Gastroesophageal sphincter (tissue), 4 donors: ENCODE results near the gene A1BG. TPM values are rescaled to one million over a fixed set of nuclear protein-coding genes. Genes with fewer than 3 reads are reported as not detected.
A peak's percentile ranks its signal among the peaks of the same experiment; 100 is the strongest.

Experiments
- ATAC-seq: fragments of 150-250 bp; one replicate; pipeline ENCODE4 v1.9.1; 2016; ENCODE audit warnings: mild to moderate bottlenecking, moderate library complexity
- H3K27ac ChIP-seq, 4 donors: fragments of 200-600 bp; sonication (generic) in 3 of 4; 1 replicate in 3 of 4; 2 replicates in 1 of 4; pipeline ENCODE4 v1.5.1; 2016 to 2019
- H3K27me3 ChIP-seq: fragments of 200-600 bp; sonication (generic); one replicate; pipeline ENCODE4 v1.5.1; 2019
- H3K36me3 ChIP-seq, 2 donors: fragments of 200-600 bp; sonication (generic); one replicate each; pipeline ENCODE4 v1.5.1; 2019; ENCODE audit warnings: control low read depth in 1 of 2
- H3K4me1 ChIP-seq, 3 donors: fragments of 200-600 bp; sonication (generic); 1 replicate in 2 of 3; 2 replicates in 1 of 3; pipeline ENCODE4 v1.5.1; 2016 to 2019; ENCODE audit warnings: control low read depth in 2 of 3
- H3K4me3 ChIP-seq, 2 donors: fragments of 200-600 bp; sonication (generic); one replicate each; pipeline ENCODE4 v1.5.1; 2019; ENCODE audit warnings: mild to moderate bottlenecking in 1 of 2, moderate library complexity in 1 of 2
- H3K9me3 ChIP-seq, 3 donors: fragments of 200-600 bp; sonication (generic); one replicate each; pipeline ENCODE4 v1.5.1; 2017 to 2019; ENCODE audit warnings: control low read depth in 2 of 3
- CTCF ChIP-seq, 4 experiments: fragments of 200-600 bp in 2 of 4; fragments of 450-650 bp in 2 of 4; sonication (generic) in 1 of 4; IDR thresholded peaks; one replicate each; pipeline ENCODE4 v1.5.1; 2017 to 2019; ENCODE audit warnings: antibody characterized with exemption in 4 of 4, mild to moderate bottlenecking in 2 of 4, moderate library complexity in 2 of 4
- EP300 ChIP-seq: sonication (generic); formaldehyde crosslinking; IDR thresholded peaks from one replicate; pipeline ENCODE4 v1.6.1; 2017; ENCODE audit warnings: antibody characterized with exemption, mild to moderate bottlenecking
- POLR2A ChIP-seq, 2 donors: fragments of 450-650 bp; IDR thresholded peaks; one replicate each; pipeline ENCODE4 v1.6.1; 2017; ENCODE audit warnings: antibody characterized with exemption in 2 of 2, mild to moderate bottlenecking in 2 of 2, moderate library complexity in 1 of 2
- POLR2AphosphoS5 ChIP-seq: sonication (generic); formaldehyde crosslinking; IDR thresholded peaks from one replicate; pipeline ENCODE4 v1.6.1; 2017; ENCODE audit warnings: antibody characterized with exemption
- WGBS, 2 donors: methylation state at CpG; one replicate each; pipeline ENCODE4 v1.1.5; 2018; ENCODE audit warnings: low coverage in 1 of 2; 5-methylcytosine and 5-hydroxymethylcytosine counted together
- total RNA-seq, 4 donors: library from RNA; depleted of rRNA; stranded (reverse); fragments of >200 nt; gene quantifications; one replicate each; pipeline ENCODE4 v1.1.0, GENCODE V29; 2016

A1BG gene
- total RNA-seq, 4 donors from 2014 or later = 2.3 to 20.7 (median 7.5) TPM

DNA sequence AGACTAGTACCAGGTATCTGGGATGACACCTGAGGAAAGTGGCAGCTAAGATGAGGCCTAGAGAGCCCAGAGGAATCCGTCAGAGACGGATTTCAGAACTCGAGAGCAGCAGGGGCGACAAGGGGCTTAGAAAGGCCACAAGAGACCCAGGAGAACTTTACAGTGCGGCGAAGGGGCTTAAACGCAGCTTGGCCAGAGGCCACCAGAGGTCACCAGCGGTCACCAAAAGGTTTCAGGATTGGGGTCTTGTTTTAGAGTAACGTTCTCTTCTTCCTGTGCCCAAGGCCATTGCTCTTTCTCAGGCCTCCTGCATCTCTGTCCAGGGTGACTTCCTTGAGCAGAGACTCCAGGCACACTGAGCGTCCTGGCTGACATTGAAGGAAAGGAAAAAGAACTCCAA lies 24.3 kb downstream of the A1BG start:
- H3K9me3 ChIP-seq = no peaks in the 10 kb centered on the region
- 0 to 62% methylated on average over 2 to 9 of the region's 10 CpGs for WGBS, 2 donors
- peaks cover 3 to 38% (median 15%) of the 10 kb centered on the region in 3 donors for H3K4me1 ChIP-seq
- no peak for TF ChIP-seq POLR2A (IDR thresholded peaks at IDR 0.05)
- no peak for TF ChIP-seq EP300
- no peak for TF ChIP-seq CTCF (IDR thresholded peaks at IDR 0.05)
- no peak for TF ChIP-seq POLR2AphosphoS5
- peaks cover 0 to 3% of the 10 kb centered on the region in 2 donors for H3K36me3 ChIP-seq
- H3K4me3 ChIP-seq = no peak overlapping the region
- no peak for ATAC-seq
- H3K27me3 ChIP-seq = no peaks in the 10 kb centered on the region
- H3K27ac ChIP-seq = no peak overlapping the region

GRCh38 chr19:58326914-58327726 lies 26.2 kb downstream of the A1BG start, which contains the start of gene ZSCAN22:
ZSCAN22 (plus strand) TSS chr19:58326994; CDS start chr19:58334803, 7,809 bp downstream.
- no peaks in the 10 kb centered on the region for H3K27me3 ChIP-seq
- WGBS, 2 donors = 0% methylated on average over 19 to 29 of the region's 62 CpGs
- ATAC-seq = peak; percentile 98
- H3K9me3 ChIP-seq = no peaks in the 10 kb centered on the region
- H3K4me1 ChIP-seq = peaks cover 3 to 38% (median 15%) of the 10 kb centered on the region in 3 donors
- H3K36me3 ChIP-seq = peaks cover 0 to 18% of the 10 kb centered on the region in 2 donors
- TF ChIP-seq POLR2AphosphoS5 = peak; percentile 52
- peak; percentile 40 to 59 for TF ChIP-seq POLR2A (IDR thresholded peaks at IDR 0.05)
- no peak for TF ChIP-seq EP300
- peak in 2 of 4 experiments; percentile 9 to 18 for TF ChIP-seq CTCF (IDR thresholded peaks at IDR 0.05)
- H3K4me3 ChIP-seq = peak within 1 kb of the TSS; percentile 64 to 75
- H3K27ac ChIP-seq = peak within 1 kb of the TSS; percentile 76 to 97 (median 96)

DNA sequence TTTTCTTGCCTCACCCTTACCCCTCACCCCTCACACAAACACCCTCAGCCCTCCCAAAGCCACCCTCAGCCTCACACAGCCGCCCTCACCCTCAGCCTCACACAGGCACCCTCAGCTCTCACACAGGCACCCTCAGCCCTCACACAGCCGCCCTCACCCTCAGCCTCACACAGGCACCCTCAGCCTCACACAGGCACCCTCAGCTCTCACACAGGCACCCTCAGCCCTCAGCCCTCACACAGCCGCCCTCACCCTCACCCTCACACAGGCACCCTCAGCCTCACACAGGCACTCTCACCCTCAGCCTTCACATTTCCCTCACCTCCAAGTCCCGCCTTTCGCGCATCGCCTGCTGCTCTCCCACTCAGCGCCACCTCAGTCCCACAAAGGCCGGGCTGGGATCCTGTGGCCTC lies 26.8 kb downstream of the A1BG start:
- peaks cover 3 to 38% (median 15%) of the 10 kb centered on the region in 3 donors for H3K4me1 ChIP-seq
- no peaks in the 10 kb centered on the region for H3K9me3 ChIP-seq
- ATAC-seq = no peak
- WGBS, 2 donors = 3 to 30% methylated on average over 3 to 9 of the region's 9 CpGs
- TF ChIP-seq EP300 = no peak
- no peak for TF ChIP-seq POLR2A (IDR thresholded peaks at IDR 0.05)
- no peak for TF ChIP-seq POLR2AphosphoS5
- no peak for TF ChIP-seq CTCF (IDR thresholded peaks at IDR 0.05)
- H3K4me3 ChIP-seq = peak overlapping the region; percentile 64 to 75
- H3K27ac ChIP-seq = peak overlapping the region in 3 of 4 donors; percentile 95 to 97 (median 97)
- H3K27me3 ChIP-seq = no peaks in the 10 kb centered on the region
- H3K36me3 ChIP-seq = peaks cover 0 to 24% of the 10 kb centered on the region in 2 donors

DNA sequence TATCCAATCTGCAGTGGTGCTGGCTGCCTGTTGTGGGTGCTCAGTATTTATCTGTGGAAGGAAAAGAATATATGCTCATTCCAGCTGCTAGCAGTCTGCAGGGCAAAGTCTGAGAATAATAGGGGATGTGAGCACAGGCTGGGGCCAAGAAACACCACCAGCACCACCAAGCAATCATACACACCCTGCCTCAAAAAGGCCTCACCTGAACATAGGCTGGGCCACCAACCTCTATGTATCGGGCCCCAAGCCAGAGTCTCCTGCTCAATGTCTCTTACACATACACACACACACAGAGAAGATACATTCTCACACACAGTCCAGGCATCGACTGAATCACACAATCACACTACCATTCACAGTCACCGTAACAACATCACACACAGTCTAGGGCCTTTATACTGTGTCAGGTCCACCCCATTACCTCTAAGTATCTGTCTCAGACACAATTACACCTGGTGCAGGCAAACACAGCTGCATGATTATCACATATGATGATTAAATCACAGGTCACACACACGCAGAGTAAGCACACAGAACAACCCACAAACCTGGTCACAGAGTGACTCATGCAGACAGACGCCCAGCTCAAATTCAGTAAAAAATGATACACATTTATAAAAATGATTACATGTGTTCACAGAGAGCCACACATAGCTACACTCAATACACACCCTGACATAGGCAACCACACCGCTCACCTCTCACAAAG lies 27.8 kb downstream of the A1BG start:
- no peak for ATAC-seq
- H3K9me3 ChIP-seq = no peaks in the 10 kb centered on the region
- H3K36me3 ChIP-seq = peaks cover 0 to 28% of the 10 kb centered on the region in 2 donors
- WGBS, 2 donors = 87 to 89% methylated on average over 3 to 6 of the region's 6 CpGs
- TF ChIP-seq POLR2A (IDR thresholded peaks at IDR 0.05) = no peak
- TF ChIP-seq CTCF (IDR thresholded peaks at IDR 0.05) = no peak
- peaks cover 3 to 38% (median 15%) of the 10 kb centered on the region in 3 donors for H3K4me1 ChIP-seq
- H3K27me3 ChIP-seq = no peaks in the 10 kb centered on the region
- H3K4me3 ChIP-seq = peak overlapping the region in 1 of 2 donors; percentile 75
- H3K27ac ChIP-seq = no peak overlapping the region
